ENCODE results near the gene RBMS3.
"Not testable (repeated sequence)": the region's sequence is repeated elsewhere in the genome, so short reads cannot be mapped to it uniquely, and the experiment has no call there.

Gene RBMS3

GRCh38 chr3:29393946-29394345, 113.1 kb downstream of the RBMS3 start:
- not testable (repeated sequence) for DNase-seq

GRCh38 chr3:29397406-29397805, 116.5 kb downstream of the RBMS3 start:
- DNase-seq = no peak

GRCh38 chr3:29398787-29399186, 117.9 kb downstream of the RBMS3 start:
- DNase-seq = no peak

- no peak for DNase-seq
These were observed 125.5 kb downstream of the RBMS3 start for GRCh38 chr3:29406291-29406832.

GRCh38 chr3:29408676-29409075, 127.8 kb downstream of the RBMS3 start:
- no peak for DNase-seq

GRCh38 chr3:29409409-29409808, 128.5 kb downstream of the RBMS3 start:
- DNase-seq = no peak

- no peak for DNase-seq
These were observed 129.3 kb downstream of the RBMS3 start for GRCh38 chr3:29410220-29410619.

GRCh38 chr3:29410660-29411405, 130.0 kb downstream of the RBMS3 start:
- no peak for DNase-seq

- DNase-seq = no peak
These were observed 131.2 kb downstream of the RBMS3 start for GRCh38 chr3:29412110-29412509.

- DNase-seq = no peak
These were observed 133.8 kb downstream of the RBMS3 start for GRCh38 chr3:29414468-29415224.

- no peak for DNase-seq
These were observed 134.8 kb downstream of the RBMS3 start for GRCh38 chr3:29415482-29416223.

GRCh38 chr3:29416514-29416913, 135.6 kb downstream of the RBMS3 start:
- DNase-seq = no peak

- no peak for DNase-seq
These were observed 139.2 kb downstream of the RBMS3 start for GRCh38 chr3:29420106-29420505.

GRCh38 chr3:29426302-29427226, 145.7 kb downstream of the RBMS3 start:
- no peak for DNase-seq

GRCh38 chr3:29427266-29428103, 146.6 kb downstream of the RBMS3 start:
- no peak for DNase-seq

- no peak for DNase-seq
These were observed 148.3 kb downstream of the RBMS3 start for GRCh38 chr3:29429055-29429679.

- DNase-seq = no peak
These were observed 149.7 kb downstream of the RBMS3 start for GRCh38 chr3:29430558-29430971.

GRCh38 chr3:29436612-29437323, 155.9 kb downstream of the RBMS3 start:
- DNase-seq = no peak

- no peak for DNase-seq
These were observed 157.7 kb downstream of the RBMS3 start for GRCh38 chr3:29438580-29438979.
